ENCODE data around the gene ALDOA.

DNA sequence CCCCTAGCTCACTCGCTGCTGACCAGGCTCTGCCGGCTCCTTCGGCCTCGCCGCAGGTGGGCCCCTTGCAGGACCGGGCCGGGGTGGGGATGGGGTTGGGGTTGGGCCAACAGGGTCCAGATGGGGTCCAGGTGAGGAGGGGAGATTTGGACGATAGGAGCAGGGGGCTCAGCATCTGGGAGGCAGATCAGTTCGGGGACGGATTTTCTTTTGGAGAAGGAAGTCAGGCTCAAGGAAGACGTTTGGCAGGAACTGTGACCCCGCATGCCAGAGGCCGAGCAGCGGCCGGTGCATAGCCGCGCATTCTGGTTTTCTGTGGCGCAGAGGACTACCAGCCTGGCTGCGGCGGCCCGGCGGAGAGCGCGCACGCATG, 845 bp upstream of the ALDOA start:
- no peak for TF ChIP-seq EP300 (IDR thresholded peaks at IDR 0.05; ENCODE audit: borderline replicate concordance)
- TF ChIP-seq, protein P1, sequence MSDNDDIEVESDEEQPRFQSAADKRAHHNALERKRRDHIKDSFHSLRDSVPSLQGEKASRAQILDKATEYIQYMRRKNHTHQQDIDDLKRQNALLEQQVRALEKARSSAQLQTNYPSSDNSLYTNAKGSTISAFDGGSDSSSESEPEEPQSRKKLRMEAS (IDR thresholded peaks at IDR 0.05) = no peak

Measured in Ishikawa (cell line).